ENCODE results near the gene C14orf180.
"Not testable (repeated sequence)": the region's sequence is repeated elsewhere in the genome, so short reads cannot be mapped to it uniquely, and the experiment has no call there.

The C14orf180 gene

GRCh38 chr14:104562606-104563005 lies 17.0 kb upstream of the C14orf180 start:
- DNase-seq, result no peak

DNA sequence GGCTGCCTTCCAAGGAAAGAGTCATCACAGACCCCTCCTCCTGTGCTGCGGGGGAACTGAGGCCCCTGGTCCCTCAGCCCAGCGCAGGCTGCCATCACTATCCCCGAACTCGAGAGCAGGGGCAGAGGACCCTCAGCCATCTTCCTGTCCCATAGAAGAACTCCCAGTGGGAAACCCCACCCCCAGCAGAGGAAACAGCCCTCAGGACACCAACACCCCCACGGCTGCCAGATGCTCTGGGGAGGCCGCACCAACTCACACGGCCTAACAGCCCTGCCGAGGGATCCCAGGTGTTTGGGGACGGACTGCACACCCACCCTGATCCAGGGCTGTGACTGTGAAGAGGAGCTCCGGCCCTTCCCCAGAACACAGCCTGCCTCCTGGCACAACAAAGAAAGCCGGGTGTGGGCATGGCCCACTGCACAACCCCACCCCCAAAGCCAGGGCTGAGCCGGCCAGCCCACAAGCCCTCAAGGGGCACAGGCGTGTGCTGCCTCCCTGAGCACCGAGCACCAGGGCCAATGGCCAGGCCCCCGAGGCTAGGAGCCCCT lies 16.3 kb upstream of the C14orf180 start:
- no peak for DNase-seq

DNA sequence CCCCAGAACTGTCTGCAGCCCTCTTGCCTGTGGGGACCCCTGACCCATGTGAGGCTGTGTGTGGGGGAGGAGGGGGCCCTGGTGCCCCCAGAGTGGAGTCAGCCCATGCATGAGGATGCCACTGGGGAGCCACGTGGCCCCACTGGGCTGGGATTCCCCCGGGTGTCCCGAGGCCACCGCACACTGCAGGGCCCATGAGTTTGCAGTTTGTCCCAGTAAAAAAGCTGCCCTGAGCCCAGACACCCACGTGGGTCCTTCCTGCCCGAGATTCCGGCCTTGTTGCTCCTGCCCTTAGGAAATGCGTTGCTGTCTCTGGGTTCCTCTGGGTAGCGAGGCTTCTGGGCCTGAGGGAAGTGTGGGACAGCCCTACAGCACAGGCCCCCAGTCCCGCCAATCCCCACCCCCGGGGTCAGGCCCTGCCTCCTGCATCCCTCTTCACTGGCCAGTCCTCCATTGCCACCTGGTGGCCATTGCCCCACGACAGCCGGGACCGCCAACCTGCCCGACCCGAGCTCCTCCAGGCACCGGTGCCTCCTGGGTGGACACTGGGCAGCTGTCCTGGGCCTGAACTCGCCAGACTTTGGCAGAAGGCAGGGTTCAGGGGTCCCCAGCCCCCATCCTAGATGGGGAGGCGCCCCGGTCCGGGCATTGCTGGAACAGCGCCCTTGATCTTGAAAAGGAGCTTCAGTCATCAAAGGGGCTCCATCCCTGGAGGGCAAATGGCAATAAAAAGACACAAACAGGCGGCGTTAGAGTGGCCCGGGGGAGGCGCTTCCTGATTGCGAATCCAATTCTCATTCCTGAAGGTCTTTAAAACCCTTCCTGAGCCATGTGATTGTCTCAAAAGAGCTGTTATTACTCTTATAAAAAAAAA lies 15.6 kb upstream of the C14orf180 start:
- DNase-seq, result peak; percentile 21 to 63

- no peak for DNase-seq
Measured at GRCh38 chr14:104564744-104565679, 14.6 kb upstream of the C14orf180 start.

DNA sequence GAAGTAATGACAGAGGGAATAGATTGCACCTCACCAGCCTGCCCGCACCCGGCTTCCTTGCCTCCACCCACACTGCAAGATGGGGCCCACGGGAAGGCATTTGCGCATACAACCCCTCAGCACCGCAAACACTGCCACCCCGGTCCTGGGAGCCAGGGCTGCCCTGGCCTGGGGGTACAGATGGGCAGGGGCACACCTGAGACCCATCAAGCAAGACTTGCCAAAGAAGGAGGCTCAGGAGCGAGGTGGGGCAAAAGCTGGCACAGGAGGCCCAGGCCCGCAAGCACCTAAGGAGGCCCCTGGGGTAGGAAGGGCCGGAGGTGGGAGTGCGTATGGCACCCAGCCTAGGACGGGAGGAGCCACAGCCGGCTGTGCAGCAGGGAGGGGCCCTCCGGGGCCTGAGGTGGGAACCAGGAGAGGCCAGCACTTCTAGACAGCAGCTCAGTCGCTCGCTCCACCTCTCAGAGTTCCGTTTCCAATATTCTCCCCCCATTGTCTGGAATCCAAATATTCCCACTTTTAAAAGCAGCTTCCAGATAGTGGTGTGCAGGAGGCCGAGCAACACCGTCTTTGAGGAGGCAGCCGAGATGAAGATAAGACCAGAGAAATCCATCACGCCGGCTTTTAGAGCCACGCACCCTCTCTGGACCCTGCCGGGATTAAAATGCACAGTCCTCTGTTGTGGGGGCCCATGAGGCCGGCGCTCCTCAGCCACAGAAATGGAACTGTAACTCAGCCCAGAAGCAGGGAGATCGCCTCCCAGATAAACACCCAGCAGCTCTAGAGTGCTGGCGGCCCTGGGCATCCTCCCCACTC lies 12.2 kb upstream of the C14orf180 start:
- DNase-seq, result no peak

DNA sequence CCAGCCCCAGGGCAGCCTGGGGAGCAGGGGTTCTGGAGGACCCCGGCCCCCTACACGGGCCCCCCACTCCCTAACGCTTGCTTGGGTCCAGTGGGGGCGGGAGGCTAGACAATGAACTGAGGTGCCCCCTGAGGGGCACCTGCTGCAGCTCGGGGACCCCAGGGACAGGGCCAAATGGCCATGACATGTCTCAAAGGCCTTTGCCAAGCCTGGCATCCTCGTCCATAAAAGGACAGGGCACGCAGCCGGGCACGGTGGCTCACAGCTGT lies 11.7 kb upstream of the C14orf180 start:
- no peak for DNase-seq

DNA sequence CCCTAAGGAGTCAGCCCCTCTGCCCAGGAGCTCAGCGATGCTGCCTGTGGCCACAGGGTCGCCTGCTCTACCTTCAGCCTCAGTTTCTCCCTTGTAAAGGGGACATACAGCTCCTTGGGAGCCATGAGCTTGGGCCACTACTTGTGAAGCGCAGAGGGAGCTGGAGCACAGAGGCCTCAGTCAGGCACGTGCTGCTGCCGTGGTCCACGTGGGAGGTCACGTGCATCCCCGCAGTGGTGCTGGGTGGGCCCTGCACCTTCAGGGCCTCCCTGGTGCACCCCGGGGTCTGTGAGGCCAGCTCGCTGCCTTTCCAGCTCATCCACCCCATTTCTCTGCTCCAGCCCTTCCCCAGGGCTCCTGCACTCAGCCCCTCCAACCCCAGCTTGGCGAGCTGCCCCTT lies 10.9 kb upstream of the C14orf180 start:
- DNase-seq, result no peak

DNA sequence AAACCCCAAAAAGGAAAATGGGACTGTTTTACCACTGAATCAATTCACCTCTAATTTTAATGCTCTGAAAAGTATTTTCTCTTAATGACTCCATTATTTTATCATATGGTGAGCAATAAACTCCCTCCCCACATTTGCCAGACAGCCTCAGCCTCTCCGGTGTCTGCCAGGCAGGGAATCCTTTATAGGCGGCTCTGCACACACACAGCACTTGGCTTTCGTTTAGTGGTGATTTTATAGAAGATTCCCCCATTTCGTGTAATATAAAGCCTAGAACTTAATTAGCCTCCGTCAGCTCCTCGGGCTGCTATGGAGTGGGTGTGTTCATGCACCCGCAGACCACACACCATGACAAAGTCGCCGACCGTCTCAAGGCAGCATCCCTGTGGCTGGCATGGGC lies 10.1 kb upstream of the C14orf180 start:
- no peak for DNase-seq

DNA sequence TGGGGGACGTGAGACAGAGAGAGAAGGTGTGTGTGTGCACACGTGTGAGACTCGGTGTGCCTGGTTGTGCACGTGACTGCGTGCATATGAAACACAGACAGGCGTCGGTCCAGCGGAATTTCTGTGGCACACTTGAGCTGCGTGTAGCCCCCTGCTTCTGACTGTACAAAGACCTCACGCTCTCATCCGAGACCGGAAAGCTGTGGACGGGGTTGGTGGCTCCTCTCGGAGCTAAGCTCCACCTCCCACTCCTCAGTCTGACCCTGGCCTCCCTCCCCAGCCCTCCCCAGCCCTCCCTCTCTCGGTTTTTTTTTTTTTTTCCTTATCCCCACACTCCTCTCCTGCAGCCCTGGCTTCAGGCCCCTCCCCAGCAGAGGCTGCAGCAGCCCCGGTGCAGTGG lies 8.3 kb upstream of the C14orf180 start:
- no peak for DNase-seq

DNA sequence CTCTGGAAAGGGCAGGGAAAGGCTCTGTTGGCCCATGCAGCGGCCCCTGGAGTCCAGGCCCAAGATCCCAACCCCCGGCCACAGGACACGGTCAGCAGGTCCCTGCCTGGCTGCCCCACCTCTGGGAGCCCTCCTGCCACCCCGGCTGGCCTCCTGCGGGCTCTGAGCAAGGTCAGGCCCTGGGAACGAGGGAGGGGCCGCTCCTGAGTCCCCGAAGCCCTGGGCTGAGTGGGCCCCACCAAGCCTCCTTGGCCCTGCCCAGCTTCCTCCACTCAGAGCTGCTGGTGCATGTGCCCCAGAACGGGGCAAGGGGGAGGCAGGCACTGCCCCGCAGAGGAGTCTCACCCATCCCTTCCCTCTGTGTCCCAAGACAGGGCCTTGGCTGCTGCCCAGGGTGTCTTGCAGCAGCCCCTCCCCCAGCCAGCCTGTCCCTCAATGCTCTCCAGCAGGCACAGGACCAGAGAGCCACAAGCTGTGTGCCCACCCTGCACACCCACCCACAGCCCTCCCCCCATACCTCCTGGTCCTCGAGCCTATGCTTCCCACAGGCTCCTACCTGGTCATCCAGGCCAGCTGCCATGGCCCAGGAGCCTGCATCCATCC lies 7.4 kb upstream of the C14orf180 start:
- DNase-seq, result no peak

- DNase-seq, result no peak
Measured at GRCh38 chr14:104572668-104573067, 6.9 kb upstream of the C14orf180 start.

GRCh38 chr14:104573930-104574329 lies 5.6 kb upstream of the C14orf180 start:
- DNase-seq, result no peak

GRCh38 chr14:104574536-104574935 lies 5.0 kb upstream of the C14orf180 start:
- no peak for DNase-seq

GRCh38 chr14:104574978-104575583 lies 4.5 kb upstream of the C14orf180 start:
- no peak for DNase-seq

- DNase-seq, result no peak
Measured at GRCh38 chr14:104576232-104576969, 3.2 kb upstream of the C14orf180 start.

GRCh38 chr14:104576970-104577332 lies 2.6 kb upstream of the C14orf180 start:
- DNase-seq, result no peak

DNA sequence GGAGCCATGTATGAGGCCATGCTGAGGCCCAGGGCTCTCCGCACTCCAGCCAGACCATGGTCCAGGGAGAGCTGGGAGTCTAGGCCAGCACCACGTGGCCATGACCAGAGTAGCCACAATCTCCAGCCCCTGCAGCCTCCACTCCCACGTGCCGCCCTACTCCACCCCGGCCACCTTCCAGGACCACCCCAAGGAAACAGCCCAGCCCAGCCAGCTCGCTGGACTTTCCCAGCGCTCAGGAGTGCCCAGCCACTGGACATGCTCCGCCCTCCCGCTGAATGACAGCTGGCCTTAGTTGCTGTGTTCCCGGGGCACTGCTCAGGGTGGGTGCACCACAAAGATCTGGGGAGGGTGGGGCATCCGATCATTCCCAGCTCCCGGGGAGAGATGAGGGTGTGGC lies 2.1 kb upstream of the C14orf180 start:
- DNase-seq, result no peak

DNA sequence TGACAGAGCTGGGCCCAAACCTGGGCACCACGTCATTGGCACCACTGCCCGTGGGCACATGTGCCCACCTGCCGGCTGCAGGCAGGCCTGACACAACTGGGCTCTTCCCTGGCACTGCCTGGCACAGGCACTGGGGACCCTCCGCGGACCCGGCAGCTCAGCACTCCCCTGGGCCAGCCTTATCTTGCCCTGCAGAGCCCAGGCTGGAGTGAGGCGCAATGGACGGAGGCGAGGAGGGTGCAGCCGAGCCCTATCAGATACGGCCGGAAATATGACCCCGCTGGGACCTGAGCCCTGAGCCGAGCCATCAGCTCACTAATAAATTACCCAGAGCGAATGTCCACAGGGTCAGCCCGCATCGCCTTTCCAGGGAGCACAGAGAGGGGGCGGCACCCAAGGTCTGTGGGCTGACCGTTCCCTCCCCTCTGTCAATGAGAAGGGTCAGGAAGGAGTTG lies 1.7 kb upstream of the C14orf180 start:
- no peak for DNase-seq

GRCh38 chr14:104578321-104578720 lies 1.2 kb upstream of the C14orf180 start:
- DNase-seq, result no peak

GRCh38 chr14:104579939-104580338 lies 375 bp downstream of the C14orf180 start:
- DNase-seq, result not testable (repeated sequence)

GRCh38 chr14:104580961-104581360 lies 1.4 kb downstream of the C14orf180 start:
- DNase-seq, result no peak
